Stomach (tissue), 9 donors: ENCODE results near the gene SLC12A1. TPM values are rescaled to one million over a fixed set of nuclear protein-coding genes. Genes with fewer than 3 reads are reported as not detected.

Experiments
- DNase-seq, 2 donors: peaks; one replicate each; pipeline versions ENCODE4 v3.0.0 to v3.0.0-alpha.2; 2013 to 2019
- H3K27ac ChIP-seq, 5 donors: fragments of 200-600 bp in 4 of 5; sonication (generic) in 4 of 5; one replicate each; pipeline ENCODE4 v1.5.1; 2013 to 2019; ENCODE audit warnings: mild to moderate bottlenecking in 1 of 5, moderate library complexity in 1 of 5
- H3K27me3 ChIP-seq, 3 donors: fragments of 200-600 bp; sonication (generic); one replicate each; pipeline ENCODE4 v1.5.1; 2017 to 2019; ENCODE audit warnings: mixed run types in 1 of 3
- H3K36me3 ChIP-seq, 4 donors: fragments of 200-600 bp; sonication (generic); 1 replicate in 3 of 4; 2 replicates in 1 of 4; pipeline ENCODE4 v1.5.1; 2016 to 2019
- H3K4me1 ChIP-seq, 4 donors: fragments of 200-600 bp; sonication (generic); one replicate each; pipeline ENCODE4 v1.5.1; 2016 to 2019
- H3K4me3 ChIP-seq, 4 donors: fragments of 200-600 bp; sonication (generic) in 3 of 4; one replicate each; pipeline ENCODE4 v1.5.1; 2016 to 2019; ENCODE audit warnings: mild to moderate bottlenecking in 1 of 4
- H3K9me3 ChIP-seq, 4 donors: fragments of 200-600 bp; sonication (generic); one replicate each; pipeline ENCODE4 v1.5.1; 2016 to 2019
- CTCF ChIP-seq, 7 experiments: fragments of 450-650 bp in 4 of 7; fragments of 200-600 bp in 3 of 7; sonication (generic) in 3 of 7; IDR thresholded peaks; one replicate each; pipeline ENCODE4 v1.5.1; 2016 to 2019; ENCODE audit warnings: antibody characterized with exemption in 7 of 7, control low read depth in 2 of 7, mild to moderate bottlenecking in 1 of 7
- EP300 ChIP-seq: sonication (generic); formaldehyde crosslinking; IDR thresholded peaks from one replicate; pipeline ENCODE4 v1.6.1; 2017; ENCODE audit warnings: antibody characterized with exemption
- POLR2A ChIP-seq, 4 donors: fragments of 450-650 bp; IDR thresholded peaks; one replicate each; pipeline ENCODE4 v1.6.1; 2016; ENCODE audit warnings: antibody characterized with exemption in 4 of 4, control low read depth in 2 of 4, mild to moderate bottlenecking in 1 of 4, moderate library complexity in 1 of 4
- POLR2AphosphoS5 ChIP-seq, 3 donors: sonication (generic); formaldehyde crosslinking; IDR thresholded peaks; one replicate each; pipeline ENCODE4 v1.6.1; 2016; ENCODE audit warnings: antibody characterized with exemption in 3 of 3
- WGBS, 5 donors: extraction: QIAGEN DNeasy Blood & Tissue Kit in 3 of 5; methylation state at CpG; one replicate each; pipeline versions ENCODE4 v1.1.5 to v1.1.7; 2013 to 2018; 5-methylcytosine and 5-hydroxymethylcytosine counted together
- intact Hi-C: fragments of 100-400 bp; cut with DNase I; formaldehyde crosslinking; loops from one replicate; pipeline ENCODE4 v1.15.1; 2023; ENCODE audit warnings: low total_unique reads
- polyA plus RNA-seq, 3 donors: library from polyadenylated mRNA; stranded (reverse); fragments of 200-250 nt; gene quantifications; one replicate each; pipeline ENCODE4 v1.2.3, GENCODE V29; 2013
- total RNA-seq, 5 donors: library from RNA; depleted of rRNA; stranded (reverse); fragments of >200 nt; gene quantifications; one replicate each; pipeline versions ENCODE4 v1.1.0 to v1.2.3, GENCODE V29; 2014 to 2016
- donor health status: healthy with polysubstance abuse.
- donor health status: Bipolar disorder and iron deficiency.
- donor health status: healthy.

Gene SLC12A1
- total and polyA plus RNA-seq, 8 donors, result 0.92 TPM; not detected in 7

- TF ChIP-seq POLR2A (IDR thresholded peaks at IDR 0.05) (no peak), CTCF (IDR thresholded peaks at IDR 0.05) (no peak), POLR2AphosphoS5 (IDR thresholded peaks at IDR 0.05) (no peak), EP300 (no peak)
- no peaks in the 10 kb centered on the region for H3K9me3 ChIP-seq
- peaks cover 0 to 4% (median 0%) of the 10 kb centered on the region in 4 donors for H3K4me1 ChIP-seq
- H3K4me3 ChIP-seq, result no peak overlapping the region
- no peak overlapping the region for H3K27ac ChIP-seq
- intact Hi-C loops, result no loop called here
- WGBS, 5 donors, result 64 to 87% (median 83%) methylated on average over 5 of the region's 5 CpGs
- DNase-seq, result no peak
- no peaks in the 10 kb centered on the region for H3K27me3 ChIP-seq
- no peaks in the 10 kb centered on the region for H3K36me3 ChIP-seq
Observed at GRCh38 chr15:48248414-48248813, 42.3 kb downstream of the SLC12A1 start.

- DNase-seq, result peak in 1 of 2 donors; percentile 84
Observed at GRCh38 chr15:48250640-48251076, 44.6 kb downstream of the SLC12A1 start.

GRCh38 chr15:48253172-48253571, 47.1 kb downstream of the SLC12A1 start:
- TF ChIP-seq EP300 (no peak), POLR2A (IDR thresholded peaks at IDR 0.05) (no peak), CTCF (IDR thresholded peaks at IDR 0.05) (no peak), POLR2AphosphoS5 (IDR thresholded peaks at IDR 0.05) (no peak)
- Histone ChIP-seq H3K36me3 (no peaks in the 10 kb centered on the region), H3K4me3 (no peak overlapping the region), H3K27me3 (no peaks in the 10 kb centered on the region), H3K4me1 (peaks cover 0 to 4% (median 0%) of the 10 kb centered on the region in 4 donors), H3K9me3 (no peaks in the 10 kb centered on the region), H3K27ac (no peak overlapping the region)
- intact Hi-C loops, result no loop called here
- DNase-seq, result no peak
- WGBS, 5 donors, result 61 to 71% (median 69%) methylated on average over 4 of the region's 4 CpGs

More at GRCh38 chr15:48250640-48251076, 44.6 kb downstream of the SLC12A1 start:
- intact Hi-C loops, result no loop called here
- H3K4me3 ChIP-seq, result no peak overlapping the region
- no peaks in the 10 kb centered on the region for H3K27me3 ChIP-seq
- 33 to 39% (median 35%) methylated on average over 6 of the region's 6 CpGs for WGBS, 5 donors
- no peaks in the 10 kb centered on the region for H3K9me3 ChIP-seq
- H3K36me3 ChIP-seq, result no peaks in the 10 kb centered on the region
- H3K27ac ChIP-seq, result no peak overlapping the region
- TF ChIP-seq CTCF (IDR thresholded peaks at IDR 0.05), result peak in 5 of 7 experiments; percentile 44 to 59 (median 52)
- TF ChIP-seq POLR2A (IDR thresholded peaks at IDR 0.05), result no peak
- no peak for TF ChIP-seq POLR2AphosphoS5 (IDR thresholded peaks at IDR 0.05)
- TF ChIP-seq EP300, result no peak
- H3K4me1 ChIP-seq, result peaks cover 0 to 4% (median 0%) of the 10 kb centered on the region in 4 donors

GRCh38 chr15:48265135-48265534, 59.0 kb downstream of the SLC12A1 start:
- H3K4me1 ChIP-seq, result no peaks in the 10 kb centered on the region
- intact Hi-C loops, result no loop called here
- WGBS, 5 donors, result 48 to 62% (median 54%) methylated on average over 1 of the region's 1 CpG
- DNase-seq, result no peak
- H3K27me3 ChIP-seq, result peaks cover 0 to 10% (median 0%) of the 10 kb centered on the region in 3 donors
- TF ChIP-seq POLR2A (IDR thresholded peaks at IDR 0.05) (no peak), POLR2AphosphoS5 (IDR thresholded peaks at IDR 0.05) (no peak), CTCF (IDR thresholded peaks at IDR 0.05) (no peak), EP300 (no peak)
- H3K4me3 ChIP-seq, result no peak overlapping the region
- no peaks in the 10 kb centered on the region for H3K36me3 ChIP-seq
- no peak overlapping the region for H3K27ac ChIP-seq
- H3K9me3 ChIP-seq, result no peaks in the 10 kb centered on the region
